ENCODE data around the gene FKBP5. TPM values are rescaled to one million over a fixed set of nuclear protein-coding genes. Genes with fewer than 3 reads are reported as not detected.

The FKBP5 gene
- total RNA-seq, 2 donors from 2014 or later: 27.0 to 53.3 TPM

DNA sequence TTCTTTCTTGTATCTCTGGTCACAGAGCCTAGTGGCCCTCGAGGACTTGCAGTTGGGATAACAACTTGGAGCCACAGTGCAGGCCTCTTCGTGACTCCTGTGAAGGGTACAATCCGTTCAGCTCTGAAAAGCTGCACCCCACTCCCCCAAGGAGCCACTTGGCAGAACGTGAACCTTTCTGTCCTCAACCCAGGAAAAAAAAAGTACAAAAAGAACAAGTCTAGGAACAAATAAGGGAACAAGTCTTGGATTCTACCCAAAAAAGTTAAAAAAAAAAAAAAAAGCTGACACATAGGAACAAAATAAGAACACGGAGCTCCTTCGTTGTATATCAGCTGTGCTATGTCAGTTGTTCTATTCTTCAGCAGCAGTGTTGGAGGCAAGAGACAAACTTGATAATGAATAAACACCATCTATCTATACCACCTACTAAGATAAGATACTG lies 98.1 kb downstream of the FKBP5 start:
- H3K27me3 Mint-ChIP-seq (ENCODE audit: insufficient read depth): no peaks in the 10 kb centered on the region
- H3K4me1 Mint-ChIP-seq: peaks cover 20% of the 10 kb centered on the region
- H3K9me3 Mint-ChIP-seq: no peaks in the 10 kb centered on the region
- peak overlapping the region; percentile 78 for H3K27ac Mint-ChIP-seq
- Histone ChIP-seq H3K36me3 (ENCODE audit: control insufficient read depth, insufficient read depth, low read length) (no peaks in the 10 kb centered on the region), H3K4me1 (ENCODE audit: control insufficient read depth, insufficient read depth, low read length) (no peaks in the 10 kb centered on the region), H3K27ac (ENCODE audit: low read depth, low read length) (no peak overlapping the region), H3K27me3 (ENCODE audit: control insufficient read depth, insufficient read depth, low read length, poor library complexity, severe bottlenecking) (no peaks in the 10 kb centered on the region), H3K9me3 (ENCODE audit: control insufficient read depth, low read length) (no peaks in the 10 kb centered on the region), H3K9ac (ENCODE audit: extremely low read depth, low read length, poor library complexity, severe bottlenecking) (no peak overlapping the region), H3K4me3 (ENCODE audit: low read length) (no peak overlapping the region)
- no peak for TF ChIP-seq CTCF (conservative IDR thresholded peaks at IDR 0.05)
- no peak for DNase-seq
- no peak overlapping the region for H3K4me3 Mint-ChIP-seq
- H3K36me3 Mint-ChIP-seq (ENCODE audit: low read depth): peaks cover 7% of the 10 kb centered on the region
- 86 to 93% methylated on average over 3 to 6 of the region's 6 CpGs for WGBS, 2 experiments (ENCODE audit: insufficient coverage in 1 of 2, insufficient read length in 1 of 2)

DNA sequence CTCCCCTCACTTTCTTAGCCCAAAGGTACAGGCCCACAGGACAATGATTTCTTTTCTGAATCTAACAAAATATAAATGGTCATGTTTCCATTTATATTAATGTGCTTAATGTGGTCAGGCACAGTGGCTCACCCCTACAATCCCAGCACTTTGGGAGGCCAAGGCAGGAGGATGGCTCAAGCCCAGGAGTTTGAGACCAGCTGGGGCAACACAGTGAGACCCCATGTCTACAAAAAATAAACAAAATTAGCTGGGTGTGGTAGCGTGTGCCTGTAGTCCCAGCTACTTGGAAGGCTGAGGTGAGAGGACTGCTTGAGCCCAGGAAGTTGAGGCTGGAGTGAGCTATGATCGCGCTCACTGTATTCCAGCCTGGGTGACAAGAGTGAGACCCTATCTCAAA lies 98.8 kb downstream of the FKBP5 start:
- TF ChIP-seq CTCF (conservative IDR thresholded peaks at IDR 0.05): no peak
- H3K36me3 Mint-ChIP-seq (ENCODE audit: low read depth): peaks cover 7% of the 10 kb centered on the region
- H3K4me3 Mint-ChIP-seq: no peak overlapping the region
- Histone ChIP-seq H3K27me3 (ENCODE audit: control insufficient read depth, insufficient read depth, low read length, poor library complexity, severe bottlenecking) (no peaks in the 10 kb centered on the region), H3K4me1 (ENCODE audit: control insufficient read depth, insufficient read depth, low read length) (no peaks in the 10 kb centered on the region), H3K9me3 (ENCODE audit: control insufficient read depth, low read length) (no peaks in the 10 kb centered on the region), H3K27ac (ENCODE audit: low read depth, low read length) (no peak overlapping the region), H3K4me3 (ENCODE audit: low read length) (no peak overlapping the region), H3K9ac (ENCODE audit: extremely low read depth, low read length, poor library complexity, severe bottlenecking) (no peak overlapping the region), H3K36me3 (ENCODE audit: control insufficient read depth, insufficient read depth, low read length) (no peaks in the 10 kb centered on the region)
- no peak overlapping the region for H3K27ac Mint-ChIP-seq
- no peak for DNase-seq
- H3K4me1 Mint-ChIP-seq: peaks cover 20% of the 10 kb centered on the region
- 80 to 97% methylated on average over 1 to 3 of the region's 3 CpGs for WGBS, 2 experiments (ENCODE audit: insufficient coverage in 1 of 2, insufficient read length in 1 of 2)
- H3K9me3 Mint-ChIP-seq: no peaks in the 10 kb centered on the region
- no peaks in the 10 kb centered on the region for H3K27me3 Mint-ChIP-seq (ENCODE audit: insufficient read depth)

DNA sequence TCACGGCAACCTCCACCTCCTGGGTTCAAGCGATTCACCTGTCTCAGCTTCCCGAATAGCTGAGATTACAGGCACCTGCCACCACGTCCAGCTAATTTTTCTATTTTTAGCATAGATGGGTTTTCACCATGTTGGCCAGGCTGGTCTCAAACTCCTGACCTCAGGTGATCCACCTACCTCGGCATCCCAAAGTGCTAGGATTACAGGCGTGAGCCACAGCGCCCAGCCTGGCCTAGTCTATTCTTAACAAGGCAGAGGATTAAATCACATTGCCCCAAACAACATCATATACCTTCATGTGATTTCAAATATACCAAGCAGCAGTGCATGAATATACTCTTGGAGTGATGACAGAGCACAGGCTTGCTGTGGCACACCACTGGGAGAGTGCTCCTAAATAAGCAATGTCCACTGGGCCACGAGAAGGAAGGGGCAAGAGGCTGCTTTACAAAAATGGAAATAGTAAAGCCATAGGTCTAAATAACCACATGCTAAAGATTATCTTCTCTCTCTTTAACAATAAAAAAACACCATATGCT lies 99.4 kb downstream of the FKBP5 start:
- TF ChIP-seq CTCF (conservative IDR thresholded peaks at IDR 0.05): no peak
- Histone ChIP-seq H3K27me3 (ENCODE audit: control insufficient read depth, insufficient read depth, low read length, poor library complexity, severe bottlenecking) (no peaks in the 10 kb centered on the region), H3K4me1 (ENCODE audit: control insufficient read depth, insufficient read depth, low read length) (no peaks in the 10 kb centered on the region), H3K4me3 (ENCODE audit: low read length) (no peak overlapping the region), H3K36me3 (ENCODE audit: control insufficient read depth, insufficient read depth, low read length) (no peaks in the 10 kb centered on the region), H3K9me3 (ENCODE audit: control insufficient read depth, low read length) (no peaks in the 10 kb centered on the region), H3K9ac (ENCODE audit: extremely low read depth, low read length, poor library complexity, severe bottlenecking) (no peak overlapping the region), H3K27ac (ENCODE audit: low read depth, low read length) (no peak overlapping the region)
- Mint-ChIP-seq H3K4me3 (no peak overlapping the region), H3K27me3 (ENCODE audit: insufficient read depth) (no peaks in the 10 kb centered on the region), H3K27ac (no peak overlapping the region), H3K4me1 (peaks cover 20% of the 10 kb centered on the region), H3K36me3 (ENCODE audit: low read depth) (peaks cover 7% of the 10 kb centered on the region), H3K9me3 (no peaks in the 10 kb centered on the region)
- WGBS, 2 experiments (ENCODE audit: insufficient coverage in 1 of 2, insufficient read length in 1 of 2): 92 to 94% methylated on average over 4 to 8 of the region's 8 CpGs
- no peak for DNase-seq
